Mucosa of descending colon (tissue), 3 donors: Measurements from ENCODE around the gene ITGA1. TPM values are rescaled to one million over a fixed set of nuclear protein-coding genes. Genes with fewer than 3 reads are reported as not detected.

Source experiments
- ATAC-seq: fragments of 200-7000 bp; cut with Tn5 transposase; one replicate; pipeline ENCODE4 v1.9.1; 2020; ENCODE audit warnings: mild to moderate bottlenecking, moderate library complexity
- DNase-seq, 3 donors: peaks; one replicate each; pipeline ENCODE4 v3.0.0-alpha.2; 2020
- H3K36me3 ChIP-seq: fragments of 200-600 bp; one replicate; pipeline ENCODE4 v1.8.0; 2021; ENCODE audit warnings: low read depth, mild to moderate bottlenecking
- H3K4me1 ChIP-seq: fragments of 200-600 bp; one replicate; pipeline ENCODE4 v1.8.0; 2021; ENCODE audit warnings: low read depth, mild to moderate bottlenecking
- H3K4me3 ChIP-seq: fragments of 200-600 bp; one replicate; pipeline ENCODE4 v1.8.0; 2021; ENCODE audit warnings: mild to moderate bottlenecking
- H3K9me3 ChIP-seq: fragments of 200-600 bp; one replicate; pipeline ENCODE4 v1.8.0; 2021; ENCODE audit warnings: mild to moderate bottlenecking
- intact Hi-C, 2 donors: fragments of 100-400 bp; cut with DNase I in 1 of 2; cut with micrococcal nuclease in 1 of 2; formaldehyde crosslinking; loops; one replicate each; pipeline versions ENCODE4 v1.11.0 to v1.11.1; 2022; cut with DNase I, micrococcal nuclease
- total RNA-seq, 3 donors: library from RNA; stranded (reverse); fragmentation: NEBNext Ultra II Directional in 2 of 3; extraction: Animal tissue kit (Norgen Biotek cat#: 25700) in 2 of 3; gene quantifications; one replicate each; pipeline versions ENCODE4 v1.2.1 to v1.2.4, GENCODE V29; 2021 to 2023
- TF ChIP-seq, protein P1 (sequence below): fragments of 200-600 bp; IDR thresholded peaks from one replicate; pipeline ENCODE4 v1.8.0; 2022; ENCODE audit warnings: antibody characterized with exemption, mild to moderate bottlenecking
- donor health status: DM: no; HTN: no; CAD: no; lungs with moderate emphysema.
- donor health status: DM: no; HTN: no; CAD: no.
- donor health status: DM: no; HTN: yes; CAD: no.

The ITGA1 gene
- total RNA-seq, 3 donors from 2014 or later, result 18.7 to 207 (median 42.0) TPM

DNA sequence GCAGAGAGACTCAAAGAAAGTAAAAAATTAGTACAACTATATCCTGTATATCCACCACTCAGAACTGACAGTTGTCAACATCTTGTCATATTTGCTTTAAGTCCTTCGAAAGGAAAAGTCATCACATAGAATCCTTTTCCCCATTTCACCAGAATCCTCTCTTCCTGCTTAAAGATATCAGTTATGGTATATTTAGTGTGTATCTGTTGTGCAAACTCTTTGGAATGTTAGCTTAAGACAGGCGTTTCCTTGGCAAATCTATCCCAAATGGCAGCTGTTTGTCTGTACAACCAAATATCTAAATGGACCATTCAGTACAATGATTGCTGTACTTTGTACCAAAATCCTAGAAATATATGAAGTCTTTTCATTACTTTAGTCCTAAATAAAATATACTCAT, 98.5 kb downstream of the ITGA1 start:
- DNase-seq (no peak), ATAC-seq (peak; percentile 67)
- no peaks in the 10 kb centered on the region for H3K9me3 ChIP-seq
- intact Hi-C loops, result no loop called here
- H3K4me1 ChIP-seq, result peaks cover 16% of the 10 kb centered on the region
- no peaks in the 10 kb centered on the region for H3K36me3 ChIP-seq
- H3K4me3 ChIP-seq, result no peak overlapping the region
- TF ChIP-seq, protein P1, sequence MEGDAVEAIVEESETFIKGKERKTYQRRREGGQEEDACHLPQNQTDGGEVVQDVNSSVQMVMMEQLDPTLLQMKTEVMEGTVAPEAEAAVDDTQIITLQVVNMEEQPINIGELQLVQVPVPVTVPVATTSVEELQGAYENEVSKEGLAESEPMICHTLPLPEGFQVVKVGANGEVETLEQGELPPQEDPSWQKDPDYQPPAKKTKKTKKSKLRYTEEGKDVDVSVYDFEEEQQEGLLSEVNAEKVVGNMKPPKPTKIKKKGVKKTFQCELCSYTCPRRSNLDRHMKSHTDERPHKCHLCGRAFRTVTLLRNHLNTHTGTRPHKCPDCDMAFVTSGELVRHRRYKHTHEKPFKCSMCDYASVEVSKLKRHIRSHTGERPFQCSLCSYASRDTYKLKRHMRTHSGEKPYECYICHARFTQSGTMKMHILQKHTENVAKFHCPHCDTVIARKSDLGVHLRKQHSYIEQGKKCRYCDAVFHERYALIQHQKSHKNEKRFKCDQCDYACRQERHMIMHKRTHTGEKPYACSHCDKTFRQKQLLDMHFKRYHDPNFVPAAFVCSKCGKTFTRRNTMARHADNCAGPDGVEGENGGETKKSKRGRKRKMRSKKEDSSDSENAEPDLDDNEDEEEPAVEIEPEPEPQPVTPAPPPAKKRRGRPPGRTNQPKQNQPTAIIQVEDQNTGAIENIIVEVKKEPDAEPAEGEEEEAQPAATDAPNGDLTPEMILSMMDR, result no peak

DNA sequence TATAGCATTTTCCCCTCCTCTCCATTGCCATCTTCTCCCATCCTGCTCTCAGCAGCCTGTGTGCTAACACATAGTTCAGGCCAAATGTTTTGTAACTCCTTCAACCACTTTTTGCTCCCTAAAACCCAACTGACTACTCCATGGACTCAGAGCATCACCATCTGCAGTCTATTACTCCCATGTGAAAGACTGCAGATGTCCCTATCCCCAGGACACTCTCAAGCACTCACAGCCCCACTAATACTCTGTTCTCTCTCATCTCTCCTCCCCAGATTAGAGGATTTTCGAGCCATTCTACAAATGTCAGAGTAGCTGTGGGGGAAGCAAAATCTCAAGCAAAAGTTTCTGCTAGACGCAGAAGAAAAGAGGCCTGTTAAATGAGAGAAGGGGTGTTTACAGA, 99.3 kb downstream of the ITGA1 start:
- TF ChIP-seq, protein P1, result no peak
- no peak for DNase-seq
- ATAC-seq, result no peak
- Histone ChIP-seq H3K4me1 (peaks cover 16% of the 10 kb centered on the region), H3K9me3 (no peaks in the 10 kb centered on the region), H3K4me3 (no peak overlapping the region), H3K36me3 (no peaks in the 10 kb centered on the region)
- intact Hi-C loops, result no loop called here

GRCh38 chr5:52888363-52888762, 100.6 kb downstream of the ITGA1 start:
- Histone ChIP-seq H3K4me1 (peaks cover 16% of the 10 kb centered on the region), H3K9me3 (no peaks in the 10 kb centered on the region), H3K36me3 (no peaks in the 10 kb centered on the region), H3K4me3 (no peak overlapping the region)
- ATAC-seq (no peak), DNase-seq (no peak)
- intact Hi-C loops, result no loop called here
- TF ChIP-seq, protein P1, result no peak

DNA sequence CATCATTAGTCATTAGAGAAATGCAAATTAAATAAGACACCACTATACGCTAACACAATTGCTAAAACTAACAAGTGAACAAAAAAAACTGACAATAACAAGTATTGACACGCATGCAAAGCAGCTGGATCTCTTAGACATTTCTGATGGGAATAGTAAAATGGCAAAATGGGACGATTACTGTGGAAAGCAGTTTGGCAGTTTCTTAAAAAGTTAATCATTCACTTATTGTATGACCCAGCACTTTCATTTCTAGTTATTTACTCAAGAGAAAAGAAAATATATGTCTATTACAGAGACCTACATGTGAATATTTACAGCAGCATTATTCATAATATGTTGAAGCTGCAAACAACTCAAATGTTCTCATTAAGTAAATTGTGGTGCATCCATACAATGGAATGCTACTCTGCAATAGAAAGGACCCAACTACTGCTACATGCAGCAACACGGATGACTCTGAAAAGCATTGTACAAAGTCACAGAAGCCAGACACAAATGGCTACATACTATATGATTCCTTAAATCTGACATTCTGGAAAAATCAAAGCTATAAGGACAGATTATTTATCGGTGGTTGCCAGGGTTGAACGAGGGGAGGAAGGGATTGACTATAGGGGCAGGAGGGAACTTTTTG, 104.6 kb downstream of the ITGA1 start:
- H3K36me3 ChIP-seq, result no peaks in the 10 kb centered on the region
- no peak overlapping the region for H3K4me3 ChIP-seq
- TF ChIP-seq, protein P1, result no peak
- no peaks in the 10 kb centered on the region for H3K9me3 ChIP-seq
- intact Hi-C loops, result loop anchor here in 1 of 2 donors (10.0 kb wide), 1 partner anchor 98 kb away; no protein-coding TSS in a partner anchor
- DNase-seq (no peak), ATAC-seq (peak; percentile 68)
- no peaks in the 10 kb centered on the region for H3K4me1 ChIP-seq

- ATAC-seq (peak; percentile 37), DNase-seq (no peak)
- TF ChIP-seq, protein P1, result no peak
- H3K4me3 ChIP-seq, result no peak overlapping the region
- no peaks in the 10 kb centered on the region for H3K36me3 ChIP-seq
- intact Hi-C loops, result loop anchor here in 1 of 2 donors (10.0 kb wide), 1 partner anchor 98 kb away; no protein-coding TSS in a partner anchor
- H3K9me3 ChIP-seq, result no peaks in the 10 kb centered on the region
- no peaks in the 10 kb centered on the region for H3K4me1 ChIP-seq
These were observed 105.4 kb downstream of the ITGA1 start for GRCh38 chr5:52893105-52893504.
